Measurements from ENCODE around the gene COPS7A.
"Not testable (repeated sequence)": the region's sequence is repeated elsewhere in the genome, so short reads cannot be mapped to it uniquely, and the experiment has no call there.

Gene COPS7A

DNA sequence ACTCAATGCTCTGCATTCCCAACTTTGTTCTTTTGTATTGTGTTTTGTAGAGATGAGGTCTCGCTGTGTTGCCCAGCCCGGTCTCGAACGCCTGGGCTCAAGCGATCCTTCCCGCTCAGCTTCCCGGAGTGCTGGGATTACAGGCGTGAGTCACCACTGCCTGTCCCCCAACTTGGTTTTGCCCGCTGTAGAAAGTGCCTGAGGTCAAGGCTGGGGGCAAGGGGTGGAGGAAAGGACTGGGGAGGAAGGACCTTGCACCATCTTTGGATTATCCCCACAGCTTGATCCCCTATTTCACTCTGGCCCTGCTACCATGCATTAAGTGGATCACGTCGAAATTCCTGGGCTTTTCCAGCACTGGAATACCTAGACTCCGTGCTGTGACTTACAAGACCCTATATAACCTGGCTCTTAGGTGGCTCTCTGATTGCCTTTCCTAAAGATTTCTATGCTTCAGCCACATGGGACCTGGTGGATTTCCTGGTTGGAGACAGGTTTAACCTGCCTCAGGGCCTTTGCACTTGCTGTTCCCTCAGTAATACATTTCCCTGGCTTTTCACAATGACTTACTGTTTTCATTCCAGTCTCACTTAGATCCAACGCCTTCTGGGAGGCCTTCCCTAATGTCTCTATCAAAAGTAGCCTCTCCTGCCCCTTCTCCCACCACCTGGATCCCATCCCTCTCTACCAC is 22.6 kb upstream of the COPS7A start:
- in situ Hi-C loops (cut with MboI; ENCODE audit: low sequenced_read_pairs): no loop called here

DNA sequence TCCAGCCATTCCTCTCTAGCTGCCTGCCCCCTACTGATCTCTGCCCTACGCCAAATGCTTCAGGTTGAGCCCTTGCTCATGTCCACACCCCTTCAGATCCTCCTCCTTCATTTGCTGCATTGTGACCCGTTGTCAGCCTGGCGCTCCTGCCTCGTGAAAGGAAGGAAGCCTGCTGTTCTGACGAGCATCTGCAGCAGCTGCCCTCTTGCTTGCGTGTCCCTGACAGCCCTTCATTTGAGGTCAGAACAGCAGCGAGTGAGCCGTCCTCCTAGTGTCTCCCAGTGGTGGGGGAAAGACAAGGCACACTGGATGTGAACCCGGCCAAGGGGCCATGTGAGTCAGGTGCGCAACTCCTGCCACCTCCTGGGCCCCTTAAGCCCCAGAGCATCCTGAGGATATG is 20.2 kb upstream of the COPS7A start:
- in situ Hi-C loops (cut with MboI; ENCODE audit: low sequenced_read_pairs): no loop called here

DNA sequence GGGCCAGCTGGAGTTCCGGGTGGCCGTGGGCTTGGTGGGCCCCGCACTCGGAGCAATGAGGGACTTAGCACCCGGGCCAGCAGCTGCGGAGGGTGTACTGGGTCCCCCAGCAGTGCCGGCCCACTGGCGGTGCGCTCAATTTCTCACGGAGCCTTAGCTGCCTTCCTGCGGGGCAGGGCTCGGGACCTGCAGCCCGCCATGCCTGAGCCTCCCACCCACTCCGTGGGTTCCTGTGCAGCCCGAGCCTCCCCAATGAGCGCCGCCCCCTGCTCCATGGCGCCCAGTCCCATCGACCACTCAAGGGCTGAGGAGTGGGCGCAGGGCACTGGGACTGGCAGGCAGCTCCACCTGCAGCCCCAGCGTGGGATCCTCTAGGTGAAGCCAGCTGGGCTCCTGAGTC is 15.5 kb upstream of the COPS7A start:
- in situ Hi-C loops (cut with MboI; ENCODE audit: low sequenced_read_pairs): not testable (repeated sequence)

DNA sequence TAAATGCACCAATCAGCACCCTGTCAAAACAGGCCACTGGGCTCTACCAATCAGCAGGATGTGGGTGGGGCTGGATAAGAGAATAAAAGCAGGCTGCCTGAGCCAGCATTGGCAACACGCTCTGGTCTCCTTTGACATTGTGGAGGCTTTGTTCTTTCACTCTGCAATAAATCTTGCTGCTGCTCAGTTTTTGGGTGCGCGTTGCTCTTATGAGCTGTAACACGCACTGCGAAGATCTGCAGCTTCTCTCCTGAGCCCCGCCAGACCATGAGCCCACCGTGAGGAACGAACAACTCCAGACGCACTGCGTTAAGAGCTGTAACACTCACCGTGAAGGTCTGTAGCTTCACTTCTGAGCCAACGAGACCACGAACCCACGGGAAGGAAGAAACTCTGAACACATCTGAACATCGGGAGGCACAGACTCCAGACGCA is 14.9 kb upstream of the COPS7A start:
- in situ Hi-C loops (cut with MboI; ENCODE audit: low sequenced_read_pairs): no loop called here

DNA sequence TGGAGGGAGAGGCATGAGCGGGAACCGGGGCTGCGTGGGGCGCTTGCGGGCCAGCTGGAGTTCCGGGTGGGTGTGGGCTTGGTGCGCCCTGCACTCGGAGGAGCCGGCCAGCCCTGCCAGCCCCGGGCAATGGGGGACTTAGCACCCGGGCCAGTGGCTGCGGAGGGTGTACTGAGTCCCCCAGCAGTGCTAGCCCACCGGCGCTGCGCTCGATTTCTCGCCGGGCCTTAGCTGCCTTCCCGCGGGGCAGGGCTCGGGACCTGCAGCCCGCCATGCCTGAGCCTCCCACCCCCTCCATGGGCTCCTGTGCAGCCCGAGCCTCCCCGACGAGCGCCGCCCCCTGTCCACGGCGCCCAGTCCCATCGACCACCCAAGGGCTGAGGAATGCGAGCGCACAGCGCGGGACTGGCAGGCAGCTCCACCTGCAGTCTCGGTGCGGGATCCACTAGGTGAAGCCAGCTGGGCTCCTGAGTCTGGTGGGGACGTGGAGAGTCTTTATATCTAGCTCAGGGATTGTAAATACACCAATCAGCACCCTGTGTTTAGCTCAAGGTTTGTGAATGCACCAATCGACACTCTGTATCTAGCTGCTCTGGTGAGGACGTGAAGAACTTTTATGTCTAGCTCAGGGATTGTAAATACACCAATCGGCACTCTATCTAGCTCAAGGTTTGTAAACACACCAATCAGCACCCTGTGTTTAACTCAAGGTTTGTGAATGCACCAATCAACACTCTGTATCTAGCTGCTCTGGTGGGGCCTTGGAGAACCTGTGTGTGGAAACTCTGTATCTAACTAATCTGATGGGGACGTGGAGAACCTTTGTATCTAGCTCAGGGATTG is 7.6 kb upstream of the COPS7A start:
- in situ Hi-C loops (cut with MboI; ENCODE audit: low sequenced_read_pairs): not testable (repeated sequence)

DNA sequence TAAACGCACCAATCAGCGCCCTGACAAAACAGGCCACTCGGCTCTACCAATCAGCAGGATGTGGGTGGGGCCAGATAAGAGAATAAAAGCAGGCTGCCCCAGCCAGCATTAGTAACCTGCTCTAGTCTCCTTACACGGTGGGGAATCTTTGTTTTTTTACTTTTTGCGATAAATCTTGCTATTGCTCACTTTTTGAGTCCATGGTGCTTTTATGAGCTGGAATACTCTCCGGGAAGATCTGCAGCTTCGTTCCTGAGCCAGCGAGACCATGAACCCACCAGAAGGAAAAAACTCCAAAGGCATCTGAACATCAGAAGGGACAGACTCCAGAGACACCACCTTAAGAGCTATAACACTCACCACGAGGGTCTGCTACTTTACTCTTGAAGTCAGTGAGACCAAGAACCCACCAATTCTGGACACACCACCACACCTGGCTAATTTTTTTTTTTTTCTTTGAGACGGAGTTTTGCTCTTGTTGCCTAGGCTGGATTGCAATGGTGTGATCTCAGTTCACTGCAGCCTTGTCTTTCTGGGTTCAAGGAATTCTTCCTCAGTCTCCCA is 6.9 kb upstream of the COPS7A start:
- in situ Hi-C loops (cut with MboI; ENCODE audit: low sequenced_read_pairs): no loop called here

DNA sequence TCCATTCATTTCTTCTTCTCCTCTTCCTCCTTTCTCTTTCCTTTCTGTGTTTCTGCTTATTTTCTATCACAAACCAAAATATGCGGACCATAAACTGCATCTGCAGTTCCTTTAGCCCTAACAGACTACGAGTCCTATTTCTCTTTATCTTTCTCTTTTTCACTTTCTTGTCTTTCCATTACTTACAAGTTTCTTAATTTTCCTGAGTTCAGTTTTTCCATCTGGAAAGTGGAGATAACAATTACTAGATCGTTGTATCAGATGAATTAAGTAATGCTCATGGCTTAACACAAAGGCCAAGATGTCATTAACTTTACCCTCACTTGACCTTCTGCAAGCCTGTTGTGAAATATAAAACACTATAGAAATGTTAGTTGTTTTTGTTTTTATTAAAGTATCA is 983 bp upstream of the COPS7A start:
- in situ Hi-C loops (cut with MboI; ENCODE audit: low sequenced_read_pairs): no loop called here

DNA sequence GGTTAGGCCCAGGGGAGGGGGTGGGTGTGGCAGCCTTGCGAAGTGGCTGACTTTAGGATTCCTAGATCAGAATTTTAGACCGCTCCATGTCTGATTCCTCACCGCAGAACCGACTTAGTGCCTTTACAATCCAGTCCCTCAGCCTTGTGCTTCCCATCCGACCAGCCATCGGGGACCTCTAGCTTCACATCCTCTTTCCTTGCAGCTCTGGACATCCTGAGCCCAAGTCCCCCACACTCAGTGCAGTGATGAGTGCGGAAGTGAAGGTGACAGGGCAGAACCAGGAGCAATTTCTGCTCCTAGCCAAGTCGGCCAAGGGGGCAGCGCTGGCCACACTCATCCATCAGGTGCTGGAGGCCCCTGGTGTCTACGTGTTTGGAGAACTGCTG is 557 bp downstream of the COPS7A start:
- in situ Hi-C loops (cut with MboI; ENCODE audit: low sequenced_read_pairs): no loop called here

DNA sequence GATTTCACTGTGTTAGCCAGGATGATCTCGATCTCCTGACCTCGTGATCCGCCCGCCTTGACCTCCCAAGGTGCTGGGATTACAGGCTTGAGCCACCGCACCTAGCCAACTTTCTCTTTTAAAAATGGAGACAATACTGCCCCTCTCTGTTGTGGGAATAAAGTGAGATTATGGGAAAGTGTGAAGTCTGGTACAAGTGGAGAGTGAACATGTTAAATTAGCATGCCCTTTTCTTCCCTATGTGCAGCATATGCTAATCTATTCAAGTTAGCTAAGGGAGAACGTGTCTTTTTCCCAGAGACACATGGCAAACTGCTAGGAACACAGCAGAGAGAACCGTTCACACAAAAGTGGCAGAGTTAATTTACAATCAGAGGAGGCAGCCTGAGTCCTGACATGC is 1.5 kb downstream of the COPS7A start:
- in situ Hi-C loops (cut with MboI; ENCODE audit: low sequenced_read_pairs): no loop called here

DNA sequence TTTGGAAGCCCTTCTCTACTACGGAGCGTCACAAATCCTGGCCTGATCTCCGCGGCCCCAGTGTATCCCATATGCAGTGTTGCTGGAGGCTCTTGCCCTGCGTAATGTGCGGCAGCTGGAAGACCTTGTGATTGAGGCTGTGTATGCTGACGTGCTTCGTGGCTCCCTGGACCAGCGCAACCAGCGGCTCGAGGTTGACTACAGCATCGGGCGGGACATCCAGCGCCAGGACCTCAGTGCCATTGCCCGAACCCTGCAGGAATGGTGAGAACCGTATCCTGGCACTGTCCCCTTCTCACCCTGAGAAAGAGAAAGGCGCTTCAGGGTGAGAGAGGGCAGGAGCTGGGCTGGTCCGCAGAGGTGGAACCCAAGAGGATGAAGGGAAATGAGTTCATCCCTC is 5.3 kb downstream of the COPS7A start:
- in situ Hi-C loops (cut with MboI; ENCODE audit: low sequenced_read_pairs): no loop called here

DNA sequence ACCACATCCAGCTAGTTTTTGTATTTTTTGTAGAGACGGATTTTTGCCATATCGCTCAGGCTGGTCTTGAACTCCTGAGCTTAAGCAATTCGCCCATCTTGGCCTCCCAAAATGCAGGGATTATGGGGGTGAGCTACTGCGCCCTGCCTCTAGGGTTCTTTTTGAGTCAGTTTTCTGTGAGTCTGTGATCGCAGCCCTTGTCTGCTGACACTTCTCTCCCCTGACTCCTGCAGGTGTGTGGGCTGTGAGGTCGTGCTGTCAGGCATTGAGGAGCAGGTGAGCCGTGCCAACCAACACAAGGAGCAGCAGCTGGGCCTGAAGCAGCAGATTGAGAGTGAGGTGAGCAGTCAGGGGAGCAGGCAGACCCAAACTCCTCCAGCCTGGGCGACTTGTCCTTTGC is 6.3 kb downstream of the COPS7A start:
- in situ Hi-C loops (cut with MboI; ENCODE audit: low sequenced_read_pairs): no loop called here

DNA sequence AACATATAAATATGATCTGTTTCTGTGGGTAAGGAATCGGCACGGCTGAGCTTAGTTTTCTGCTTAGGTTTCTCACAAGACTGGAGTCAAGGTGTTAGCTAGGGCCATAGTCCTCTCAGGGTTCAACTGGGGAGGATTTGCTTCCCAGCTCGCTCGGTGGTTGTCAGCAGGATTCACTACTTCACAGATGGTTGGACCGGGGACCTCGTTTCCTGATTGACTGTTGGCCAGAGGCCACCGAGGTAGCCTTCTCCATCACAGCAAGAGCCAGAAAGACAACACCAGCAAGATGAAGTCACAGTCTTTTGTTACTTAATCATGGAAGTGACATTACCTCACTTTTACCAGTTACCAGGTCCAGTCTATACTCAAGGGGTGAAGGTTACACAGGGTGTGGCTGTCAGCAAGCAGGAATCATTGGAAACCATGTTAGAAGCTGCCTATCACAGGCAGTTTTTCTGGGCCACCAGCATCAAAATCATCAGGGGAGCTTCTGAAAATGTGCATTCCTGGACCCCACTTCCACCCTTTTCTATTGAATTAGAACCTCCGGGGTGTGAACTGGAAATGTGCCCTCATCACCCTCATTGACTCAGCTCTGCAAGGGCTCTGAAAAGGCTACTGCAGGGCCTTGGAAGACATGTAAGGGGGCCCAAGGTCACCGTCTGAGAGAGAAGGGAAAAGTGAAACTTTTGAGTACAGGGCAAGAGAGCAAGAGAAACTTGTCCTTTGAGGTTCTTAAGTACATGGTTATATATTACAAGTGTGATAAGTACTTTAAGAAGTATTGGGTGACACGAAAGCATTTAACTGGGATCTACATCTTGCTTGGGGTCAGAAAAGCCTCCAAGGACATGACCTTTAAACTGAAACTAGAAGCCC is 10.9 kb downstream of the COPS7A start:
- in situ Hi-C loops (cut with MboI; ENCODE audit: low sequenced_read_pairs): no loop called here

DNA sequence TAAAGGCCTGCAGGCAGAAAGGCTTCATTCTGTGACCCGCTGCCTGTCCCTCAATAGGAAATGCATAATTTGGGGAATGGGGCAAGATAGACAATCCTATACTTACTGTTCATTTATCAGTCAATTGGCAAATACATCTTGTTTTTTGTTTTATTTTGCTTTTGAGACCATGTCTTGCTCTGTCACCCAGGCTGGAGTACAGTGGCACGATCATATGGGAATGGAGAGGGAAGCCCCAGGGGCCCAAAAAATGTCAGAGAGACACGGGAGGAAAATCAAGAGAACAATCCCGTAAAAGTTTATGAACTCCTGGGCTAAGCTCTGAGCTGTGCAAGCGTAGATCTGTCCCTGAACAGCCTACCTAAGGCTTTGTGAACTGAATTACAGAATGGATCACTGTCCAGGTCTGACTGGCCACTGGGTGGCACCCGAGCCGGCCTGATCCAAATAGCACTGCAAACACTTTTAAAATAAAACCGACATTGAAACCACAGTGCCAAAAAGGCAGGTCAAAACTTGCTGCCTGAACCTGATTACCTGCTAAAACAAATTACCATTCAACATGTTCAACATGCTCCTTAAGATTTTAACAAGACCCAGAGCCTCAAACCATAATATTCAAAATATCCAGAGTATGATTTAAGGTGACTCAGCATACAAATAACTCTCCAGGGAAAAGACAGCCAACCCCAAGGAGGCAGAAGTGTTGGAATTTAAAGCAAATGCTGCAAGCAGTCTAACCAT is 11.8 kb downstream of the COPS7A start:
- in situ Hi-C loops (cut with MboI; ENCODE audit: low sequenced_read_pairs): no loop called here

DNA sequence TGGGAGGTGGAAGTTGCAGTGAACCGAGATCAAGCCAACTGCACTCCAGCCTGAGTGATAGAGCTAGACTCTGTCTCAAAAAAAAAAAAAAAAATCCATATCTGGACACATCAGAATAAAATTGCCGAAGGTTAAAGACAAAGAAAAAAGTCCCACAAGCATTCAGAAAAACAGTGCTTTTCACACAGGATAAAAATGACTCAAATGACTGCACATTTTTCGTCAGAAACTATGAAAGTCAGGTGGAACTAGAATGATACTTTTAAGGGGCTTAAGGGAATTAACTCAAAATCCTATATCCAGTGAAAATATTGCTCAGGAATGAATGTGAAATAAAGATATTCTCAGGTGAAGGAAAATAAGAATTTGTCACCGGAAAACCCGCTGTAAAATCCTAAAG is 12.9 kb downstream of the COPS7A start:
- in situ Hi-C loops (cut with MboI; ENCODE audit: low sequenced_read_pairs): no loop called here

DNA sequence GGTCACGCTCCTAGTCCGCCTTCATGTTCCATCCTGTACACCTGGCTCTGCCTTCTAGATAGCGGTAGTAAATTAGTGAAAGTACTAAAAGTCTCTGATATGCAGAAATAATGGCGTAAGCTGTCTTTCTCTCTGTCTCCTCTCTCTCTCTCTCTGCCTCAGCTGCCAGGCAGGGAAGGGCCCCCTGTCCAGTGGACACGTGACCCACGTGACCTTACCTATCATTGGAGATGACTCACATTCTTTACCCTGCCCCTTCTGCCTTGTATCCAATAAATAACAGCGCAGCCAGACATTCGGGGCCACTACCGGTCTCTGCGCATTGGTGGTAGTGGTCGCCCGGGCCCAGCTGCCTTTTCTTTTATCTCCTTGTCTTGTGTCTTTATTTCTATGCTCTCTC is 18.2 kb downstream of the COPS7A start:
- in situ Hi-C loops (cut with MboI; ENCODE audit: low sequenced_read_pairs): not testable (repeated sequence)

DNA sequence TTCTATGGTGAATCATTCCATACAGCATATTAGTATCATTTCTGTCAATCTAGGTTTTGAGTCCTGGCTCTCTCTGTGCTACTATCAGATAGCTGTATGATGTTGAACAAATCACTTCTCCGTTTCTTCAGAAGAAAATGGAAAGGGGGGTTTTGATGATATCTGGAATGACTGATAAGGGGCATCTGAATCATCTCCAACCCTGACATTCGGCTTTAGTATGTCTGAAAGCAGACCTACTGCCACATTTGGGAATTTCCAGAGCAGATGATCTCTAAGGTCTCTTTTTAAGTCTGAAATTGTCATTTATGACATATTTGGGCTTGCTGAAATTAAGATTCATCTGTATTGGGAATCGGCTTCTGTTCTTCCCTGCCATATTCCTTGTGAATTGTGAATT is 19.0 kb downstream of the COPS7A start:
- in situ Hi-C loops (cut with MboI; ENCODE audit: low sequenced_read_pairs): no loop called here

DNA sequence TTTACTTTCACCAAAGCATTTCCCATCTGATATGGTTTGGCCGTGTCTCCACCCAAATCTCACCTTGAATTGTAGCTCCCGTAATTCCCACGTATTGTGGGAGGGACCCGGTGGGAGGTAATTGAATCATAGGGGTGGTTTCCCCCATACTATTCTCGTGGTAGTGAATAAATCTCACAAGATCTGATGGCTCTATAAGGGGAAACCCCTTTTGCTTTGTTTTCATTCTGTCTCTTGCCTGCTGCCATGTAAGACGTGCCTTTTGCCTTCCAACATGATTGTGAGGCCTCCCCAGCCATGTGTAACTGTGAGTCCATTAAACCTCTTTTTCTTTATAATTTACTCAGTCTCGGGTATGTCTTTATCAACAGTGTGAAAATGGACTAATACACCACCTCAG is 19.5 kb downstream of the COPS7A start:
- in situ Hi-C loops (cut with MboI; ENCODE audit: low sequenced_read_pairs): not testable (repeated sequence)

DNA sequence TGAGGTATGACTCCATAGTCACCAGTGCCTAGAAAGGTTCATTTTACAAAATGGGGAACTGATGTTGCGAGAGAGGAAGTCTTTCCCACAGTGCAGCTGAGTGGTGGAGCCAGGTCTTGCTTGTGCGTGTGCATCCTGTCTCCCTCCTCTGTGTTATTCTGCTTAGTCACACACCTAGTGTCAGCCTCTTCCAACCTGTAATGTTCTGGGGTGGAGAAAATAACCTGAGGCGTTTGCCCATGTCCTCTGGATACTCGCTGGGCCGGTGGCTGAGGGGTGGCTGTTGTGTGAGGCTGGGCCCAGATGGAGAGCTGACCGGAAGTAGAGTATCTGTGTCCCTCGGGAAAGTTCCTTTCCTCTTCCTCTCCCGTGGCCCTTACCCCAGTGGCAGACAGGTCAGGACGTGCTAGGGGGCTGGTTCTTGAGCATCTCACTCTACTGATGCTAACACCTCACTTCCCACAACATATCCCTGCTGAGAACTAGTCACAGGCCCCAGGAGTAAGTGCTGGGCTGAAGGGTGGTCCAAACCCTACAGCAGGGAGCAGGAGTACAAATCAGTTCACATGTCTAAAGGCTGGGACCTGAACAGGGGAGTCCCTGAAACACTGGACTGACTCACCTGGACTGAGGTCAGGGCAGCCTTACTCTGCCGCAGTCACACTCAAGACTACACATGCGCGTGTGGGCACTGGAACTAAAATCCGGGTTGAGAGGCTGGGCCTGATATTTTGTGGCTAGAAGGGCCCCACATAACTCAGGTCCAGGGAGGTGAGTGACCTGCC is 22.1 kb downstream of the COPS7A start:
- in situ Hi-C loops (cut with MboI; ENCODE audit: low sequenced_read_pairs): no loop called here

DNA sequence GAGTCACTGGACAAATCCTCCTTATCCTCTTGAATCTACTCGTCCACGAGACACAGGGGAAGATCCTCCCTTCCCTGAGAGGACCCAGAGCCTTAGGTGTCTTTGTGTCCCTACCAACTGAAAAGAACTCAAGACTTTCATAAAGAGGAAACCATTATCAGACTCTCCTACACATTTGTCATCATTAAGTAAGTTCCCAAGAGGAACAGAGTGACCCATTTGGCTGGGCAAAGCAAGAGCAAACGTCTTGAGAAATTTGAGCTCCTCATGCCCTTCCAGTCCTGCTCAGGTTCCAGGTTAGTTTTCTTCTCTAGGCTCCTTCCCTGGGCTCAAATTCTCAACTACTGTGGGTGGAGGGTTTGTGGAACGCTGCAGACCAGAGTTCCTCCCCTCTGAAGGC is 23.4 kb downstream of the COPS7A start:
- in situ Hi-C loops (cut with MboI; ENCODE audit: low sequenced_read_pairs): no loop called here

DNA sequence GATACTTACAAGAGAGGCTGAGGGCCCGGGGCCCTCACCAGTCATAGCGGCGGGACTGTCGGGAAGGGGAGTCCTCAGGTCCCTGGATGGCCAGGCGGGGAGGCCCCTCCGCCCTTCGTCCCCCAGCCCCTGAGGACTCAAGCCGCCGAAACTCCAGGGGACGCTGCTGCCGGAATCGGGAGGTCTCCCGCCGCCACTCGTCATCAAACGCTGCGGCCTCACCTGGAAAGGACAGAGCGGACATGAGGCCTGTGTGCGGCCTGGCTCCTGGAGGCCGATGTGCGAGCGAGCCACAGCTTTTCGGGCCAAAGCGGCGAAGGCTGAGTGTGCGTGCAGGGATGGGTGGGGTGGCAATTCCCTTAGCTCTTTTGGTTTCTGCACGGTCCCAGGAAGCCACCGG is 24.9 kb downstream of the COPS7A start:
- in situ Hi-C loops (cut with MboI; ENCODE audit: low sequenced_read_pairs): no loop called here

Measured in hTERT RPE-1 (cell line).